ENCODE data around the gene TNNT3.

Gene TNNT3

DNA sequence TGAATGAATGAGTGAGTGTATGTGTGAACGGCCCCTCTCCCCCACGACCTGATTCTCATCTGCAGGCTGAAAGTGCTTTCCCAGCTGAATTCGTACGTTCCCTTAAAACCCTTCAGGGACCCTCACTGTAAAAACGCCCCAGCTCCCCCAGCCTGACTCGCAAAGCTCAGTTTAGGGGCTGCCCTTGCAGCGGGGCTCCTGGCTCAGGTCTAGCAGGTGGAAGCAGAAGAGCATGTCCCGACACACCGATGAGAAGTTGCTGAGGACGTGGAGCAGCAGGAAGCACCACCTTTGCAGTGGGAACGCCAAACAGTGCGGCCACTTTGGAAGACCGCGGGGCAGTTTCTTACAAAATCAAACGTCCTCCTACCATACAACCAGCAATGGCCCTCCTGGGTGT is 24.1 kb downstream of the TNNT3 start:
- peaks cover 6% of the 10 kb centered on the region for H3K4me1 ChIP-seq (ENCODE audit: insufficient read depth, insufficient read length)
- H3K4me3 ChIP-seq (ENCODE audit: insufficient read length, low read depth) = no peak overlapping the region
- TF ChIP-seq ZNF274 (IDR thresholded peaks at IDR 0.05; ENCODE audit: low read depth, low read length) (no peak), SUZ12 (IDR thresholded peaks at IDR 0.05; ENCODE audit: extremely low read depth, insufficient read depth, insufficient read length) (no peak), YY1 (IDR thresholded peaks at IDR 0.05; ENCODE audit: insufficient read depth, insufficient read length) (no peak)
- H3K9ac ChIP-seq (ENCODE audit: insufficient read length, low read depth) = no peak overlapping the region
- H3K9me3 ChIP-seq (ENCODE audit: insufficient read depth, low read length) = no peaks in the 10 kb centered on the region
- DNase-seq (ENCODE audit: low read depth, low spot score) = no peak
- H3K36me3 ChIP-seq (ENCODE audit: insufficient read depth, insufficient read length, low read length) = no peaks in the 10 kb centered on the region
- no peaks in the 10 kb centered on the region for H3K27me3 ChIP-seq (ENCODE audit: insufficient read depth, insufficient read length)

DNA sequence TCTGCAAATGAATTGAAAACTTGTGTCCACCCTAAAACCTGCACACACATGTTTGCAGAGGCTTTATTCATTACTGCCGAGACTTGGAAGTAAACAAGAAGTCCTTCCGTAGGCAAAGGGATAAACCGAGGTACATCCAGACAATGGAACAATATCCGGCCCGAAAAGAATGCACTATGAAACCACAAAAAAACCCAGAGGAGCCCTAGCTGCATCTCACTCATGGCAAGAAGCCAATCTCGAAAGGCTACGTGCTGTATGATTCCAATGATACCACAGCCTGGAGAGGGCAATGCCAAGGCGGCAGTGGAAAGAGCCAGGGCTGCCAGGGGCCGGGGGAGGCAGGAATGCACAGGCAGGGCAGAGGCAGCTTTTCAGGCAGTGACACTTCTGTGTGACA is 24.5 kb downstream of the TNNT3 start:
- Histone ChIP-seq H3K36me3 (ENCODE audit: insufficient read depth, insufficient read length, low read length) (no peaks in the 10 kb centered on the region), H3K4me3 (ENCODE audit: insufficient read length, low read depth) (no peak overlapping the region), H3K9me3 (ENCODE audit: insufficient read depth, low read length) (no peaks in the 10 kb centered on the region), H3K4me1 (ENCODE audit: insufficient read depth, insufficient read length) (peaks cover 6% of the 10 kb centered on the region), H3K9ac (ENCODE audit: insufficient read length, low read depth) (no peak overlapping the region), H3K27me3 (ENCODE audit: insufficient read depth, insufficient read length) (no peaks in the 10 kb centered on the region)
- TF ChIP-seq ZNF274 (IDR thresholded peaks at IDR 0.05; ENCODE audit: low read depth, low read length) (no peak), YY1 (IDR thresholded peaks at IDR 0.05; ENCODE audit: insufficient read depth, insufficient read length) (no peak), SUZ12 (IDR thresholded peaks at IDR 0.05; ENCODE audit: extremely low read depth, insufficient read depth, insufficient read length) (no peak)
- no peak for DNase-seq (ENCODE audit: low read depth, low spot score)

DNA sequence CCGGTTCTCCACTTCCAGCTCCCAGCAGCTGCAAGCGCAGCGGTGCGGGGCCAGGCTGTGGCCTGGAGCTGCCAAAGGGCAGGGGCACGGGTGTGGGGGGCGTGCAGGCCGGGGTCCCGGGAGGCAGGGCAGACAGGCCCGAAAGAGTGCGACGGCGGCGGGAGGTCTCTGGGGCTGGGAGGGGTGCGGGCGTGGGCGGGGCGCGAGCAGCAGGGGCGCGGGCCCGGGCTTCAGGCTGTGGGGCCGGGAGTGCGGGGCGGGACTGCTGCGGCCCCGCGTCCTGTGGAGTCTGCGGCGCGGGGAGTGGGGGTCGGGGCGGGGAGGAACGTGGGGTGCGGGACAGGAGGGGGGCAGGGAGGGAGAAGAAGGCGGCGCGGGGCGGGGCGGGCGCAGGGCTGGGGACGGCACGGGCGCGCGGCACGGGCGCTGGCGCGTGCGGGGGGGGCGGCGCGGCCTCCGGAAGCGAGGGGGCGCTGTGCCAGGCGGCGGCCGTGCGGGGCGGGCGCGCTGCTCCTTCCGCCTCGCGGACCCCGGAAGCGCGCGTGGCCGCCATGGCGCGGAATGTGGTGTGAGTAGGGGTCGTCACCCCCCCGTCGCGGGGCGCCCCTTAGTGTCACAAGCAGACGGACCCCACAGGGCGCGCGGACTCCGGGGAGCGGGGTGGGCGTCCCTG is 27.4 kb downstream of the TNNT3 start, which contains the start of gene MRPL23:
Gene MRPL23, plus strand, starts transcription at position 521 of the 673 bp plus-strand sequence. Its CDS starts 31 bp downstream, at position 552.
- no peaks in the 10 kb centered on the region for H3K36me3 ChIP-seq (ENCODE audit: insufficient read depth, insufficient read length, low read length)
- no peak for TF ChIP-seq YY1 (IDR thresholded peaks at IDR 0.05; ENCODE audit: insufficient read depth, insufficient read length)
- TF ChIP-seq SUZ12 (IDR thresholded peaks at IDR 0.05; ENCODE audit: extremely low read depth, insufficient read depth, insufficient read length) = no peak
- no peak for TF ChIP-seq ZNF274 (IDR thresholded peaks at IDR 0.05; ENCODE audit: low read depth, low read length)
- no peak within 1 kb of the TSS for H3K9ac ChIP-seq (ENCODE audit: insufficient read length, low read depth)
- H3K4me1 ChIP-seq (ENCODE audit: insufficient read depth, insufficient read length) = peaks cover 6% of the 10 kb centered on the region
- DNase-seq (ENCODE audit: low read depth, low spot score) = no peak
- H3K9me3 ChIP-seq (ENCODE audit: insufficient read depth, low read length) = no peaks in the 10 kb centered on the region
- H3K4me3 ChIP-seq (ENCODE audit: insufficient read length, low read depth) = no peak within 1 kb of the TSS
- H3K27me3 ChIP-seq (ENCODE audit: insufficient read depth, insufficient read length) = no peaks in the 10 kb centered on the region

DNA sequence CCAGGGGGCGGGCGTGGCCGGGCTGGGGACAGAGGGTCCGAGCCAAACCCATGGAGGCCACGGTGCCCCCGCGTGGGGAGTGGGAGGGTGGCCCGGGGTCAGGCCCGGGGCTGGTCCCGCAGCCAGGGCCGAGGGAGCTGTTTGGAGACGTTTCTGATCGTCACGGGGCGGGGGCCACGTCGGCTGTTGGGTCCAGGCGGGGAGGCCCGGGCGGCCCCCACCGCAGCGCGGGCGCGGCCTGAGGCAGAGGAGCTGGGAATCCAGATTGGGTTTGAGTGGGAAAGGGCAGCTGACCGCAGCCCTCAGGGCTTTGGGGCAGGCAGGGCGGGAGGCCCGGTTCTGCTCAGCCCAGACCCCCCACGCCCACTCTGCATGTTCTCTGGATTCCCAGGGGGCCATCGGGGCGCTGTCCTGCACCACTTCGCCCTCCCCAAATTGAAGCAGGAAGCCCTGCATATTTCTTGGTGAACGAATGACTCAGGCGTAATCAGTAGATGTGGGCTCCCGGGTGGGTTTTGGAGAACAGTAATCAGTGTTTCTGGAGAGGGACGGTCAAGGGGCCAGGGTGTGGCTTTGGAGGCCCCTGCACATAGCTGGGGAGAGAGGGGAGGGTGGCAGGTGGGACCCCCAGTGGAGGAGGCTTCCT is 28.2 kb downstream of the TNNT3 start:
- TF ChIP-seq ZNF274 (IDR thresholded peaks at IDR 0.05; ENCODE audit: low read depth, low read length) (no peak), YY1 (IDR thresholded peaks at IDR 0.05; ENCODE audit: insufficient read depth, insufficient read length) (no peak), SUZ12 (IDR thresholded peaks at IDR 0.05; ENCODE audit: extremely low read depth, insufficient read depth, insufficient read length) (no peak)
- H3K9ac ChIP-seq (ENCODE audit: insufficient read length, low read depth) = no peak overlapping the region
- no peak overlapping the region for H3K4me3 ChIP-seq (ENCODE audit: insufficient read length, low read depth)
- no peak for DNase-seq (ENCODE audit: low read depth, low spot score)
- H3K36me3 ChIP-seq (ENCODE audit: insufficient read depth, insufficient read length, low read length) = no peaks in the 10 kb centered on the region
- peaks cover under 1% of the 10 kb centered on the region for H3K4me1 ChIP-seq (ENCODE audit: insufficient read depth, insufficient read length)
- no peaks in the 10 kb centered on the region for H3K27me3 ChIP-seq (ENCODE audit: insufficient read depth, insufficient read length)
- no peaks in the 10 kb centered on the region for H3K9me3 ChIP-seq (ENCODE audit: insufficient read depth, low read length)

DNA sequence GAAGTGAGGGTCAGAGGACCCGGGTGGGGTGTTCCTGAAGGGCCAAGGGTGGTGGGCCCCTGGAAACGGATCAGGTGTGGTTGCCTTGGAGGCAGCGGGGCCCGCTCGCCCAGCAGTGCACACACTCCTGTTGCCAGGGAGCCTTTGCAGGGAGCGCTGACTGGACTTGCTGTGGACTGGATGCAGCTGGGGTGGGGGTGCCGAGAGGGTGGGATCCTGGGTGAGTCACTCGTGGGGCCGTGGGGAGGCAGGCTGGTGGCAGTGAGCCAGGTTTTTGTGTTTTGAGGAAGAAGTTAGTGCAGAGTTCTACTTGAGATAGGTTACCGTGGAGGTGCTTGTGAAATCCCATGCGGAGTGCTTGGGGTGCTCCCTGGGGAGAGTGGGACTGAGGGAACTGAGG is 28.9 kb downstream of the TNNT3 start:
- Histone ChIP-seq H3K9ac (ENCODE audit: insufficient read length, low read depth) (no peak overlapping the region), H3K4me1 (ENCODE audit: insufficient read depth, insufficient read length) (no peaks in the 10 kb centered on the region), H3K9me3 (ENCODE audit: insufficient read depth, low read length) (no peaks in the 10 kb centered on the region), H3K4me3 (ENCODE audit: insufficient read length, low read depth) (no peak overlapping the region), H3K27me3 (ENCODE audit: insufficient read depth, insufficient read length) (no peaks in the 10 kb centered on the region), H3K36me3 (ENCODE audit: insufficient read depth, insufficient read length, low read length) (no peaks in the 10 kb centered on the region)
- DNase-seq (ENCODE audit: low read depth, low spot score) = no peak
- TF ChIP-seq YY1 (IDR thresholded peaks at IDR 0.05; ENCODE audit: insufficient read depth, insufficient read length) (no peak), ZNF274 (IDR thresholded peaks at IDR 0.05; ENCODE audit: low read depth, low read length) (no peak), SUZ12 (IDR thresholded peaks at IDR 0.05; ENCODE audit: extremely low read depth, insufficient read depth, insufficient read length) (no peak)

DNA sequence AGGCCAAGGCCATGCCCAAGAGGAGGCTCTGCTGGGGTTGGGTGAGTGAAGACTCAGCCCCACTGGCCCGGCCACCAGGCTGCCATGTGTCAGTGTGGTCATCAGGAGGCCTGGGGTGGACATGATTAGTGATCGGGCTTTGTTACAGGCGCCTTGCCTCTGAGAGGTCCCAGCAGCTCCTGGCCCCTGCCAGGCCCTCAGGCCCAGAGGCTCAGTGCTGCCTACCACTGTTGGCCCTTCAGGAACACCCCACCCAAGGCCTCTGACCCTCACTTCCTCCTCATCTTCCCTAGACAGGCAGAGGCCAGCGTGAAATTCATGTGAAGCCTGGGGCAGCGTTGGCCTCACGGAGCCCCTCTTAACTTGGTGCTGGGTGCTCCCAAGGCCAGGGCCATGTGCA is 29.8 kb downstream of the TNNT3 start:
- Histone ChIP-seq H3K9ac (ENCODE audit: insufficient read length, low read depth) (no peak overlapping the region), H3K36me3 (ENCODE audit: insufficient read depth, insufficient read length, low read length) (no peaks in the 10 kb centered on the region), H3K27me3 (ENCODE audit: insufficient read depth, insufficient read length) (no peaks in the 10 kb centered on the region), H3K9me3 (ENCODE audit: insufficient read depth, low read length) (no peaks in the 10 kb centered on the region), H3K4me1 (ENCODE audit: insufficient read depth, insufficient read length) (no peaks in the 10 kb centered on the region), H3K4me3 (ENCODE audit: insufficient read length, low read depth) (no peak overlapping the region)
- TF ChIP-seq SUZ12 (IDR thresholded peaks at IDR 0.05; ENCODE audit: extremely low read depth, insufficient read depth, insufficient read length) (no peak), YY1 (IDR thresholded peaks at IDR 0.05; ENCODE audit: insufficient read depth, insufficient read length) (no peak), ZNF274 (IDR thresholded peaks at IDR 0.05; ENCODE audit: low read depth, low read length) (no peak)
- no peak for DNase-seq (ENCODE audit: low read depth, low spot score)

DNA sequence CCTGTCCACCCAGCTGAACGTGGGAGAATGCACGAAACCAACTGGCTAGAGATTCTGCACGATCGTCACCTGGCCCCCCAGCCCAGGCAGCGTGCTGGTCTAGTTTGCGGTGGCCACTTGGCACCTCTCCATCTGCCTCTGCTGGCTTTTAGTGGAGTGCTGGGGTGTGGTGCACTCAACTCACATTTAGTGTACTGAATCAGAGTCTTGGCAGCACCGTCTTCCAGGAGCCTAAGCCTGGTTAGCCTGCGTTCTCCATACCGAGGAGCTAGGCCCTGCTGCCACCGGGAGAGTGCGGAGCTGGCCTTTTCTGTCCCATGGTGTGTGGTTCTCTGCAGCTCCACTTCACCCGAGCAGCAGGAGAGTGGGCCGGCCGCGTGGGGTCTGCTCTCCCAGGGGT is 30.4 kb downstream of the TNNT3 start:
- TF ChIP-seq YY1 (IDR thresholded peaks at IDR 0.05; ENCODE audit: insufficient read depth, insufficient read length) (no peak), SUZ12 (IDR thresholded peaks at IDR 0.05; ENCODE audit: extremely low read depth, insufficient read depth, insufficient read length) (no peak), ZNF274 (IDR thresholded peaks at IDR 0.05; ENCODE audit: low read depth, low read length) (no peak)
- Histone ChIP-seq H3K9me3 (ENCODE audit: insufficient read depth, low read length) (no peaks in the 10 kb centered on the region), H3K36me3 (ENCODE audit: insufficient read depth, insufficient read length, low read length) (no peaks in the 10 kb centered on the region), H3K9ac (ENCODE audit: insufficient read length, low read depth) (no peak overlapping the region), H3K4me1 (ENCODE audit: insufficient read depth, insufficient read length) (no peaks in the 10 kb centered on the region), H3K4me3 (ENCODE audit: insufficient read length, low read depth) (no peak overlapping the region), H3K27me3 (ENCODE audit: insufficient read depth, insufficient read length) (no peaks in the 10 kb centered on the region)
- DNase-seq (ENCODE audit: low read depth, low spot score) = no peak
